Retinal pigment epithelial cell (primary cell): ENCODE results near the gene ROM1.
A peak's percentile ranks its signal among the peaks of the same experiment; 100 is the strongest.
"Not testable (repeated sequence)": the region's sequence is repeated elsewhere in the genome, so short reads cannot be mapped to it uniquely, and the experiment has no call there.

Experiments
- DNase-seq: peaks from one replicate; pipeline ENCODE4 v3.0.0-alpha.2; 2010; ENCODE audit warnings: low read depth
- H3K4me3 ChIP-seq: 2 replicates; pipeline ENCODE4 v1.5.1; 2011; ENCODE audit warnings: mild to moderate bottlenecking, low read length, control low read depth, moderate library complexity
- TF ChIP-seq, protein P1 (sequence below): conservative IDR thresholded peaks from 2 replicates; pipeline ENCODE4 v1.5.1; 2011; ENCODE audit warnings: low read depth, low read length, control low read depth, inconsistent platforms

ROM1 gene

DNA sequence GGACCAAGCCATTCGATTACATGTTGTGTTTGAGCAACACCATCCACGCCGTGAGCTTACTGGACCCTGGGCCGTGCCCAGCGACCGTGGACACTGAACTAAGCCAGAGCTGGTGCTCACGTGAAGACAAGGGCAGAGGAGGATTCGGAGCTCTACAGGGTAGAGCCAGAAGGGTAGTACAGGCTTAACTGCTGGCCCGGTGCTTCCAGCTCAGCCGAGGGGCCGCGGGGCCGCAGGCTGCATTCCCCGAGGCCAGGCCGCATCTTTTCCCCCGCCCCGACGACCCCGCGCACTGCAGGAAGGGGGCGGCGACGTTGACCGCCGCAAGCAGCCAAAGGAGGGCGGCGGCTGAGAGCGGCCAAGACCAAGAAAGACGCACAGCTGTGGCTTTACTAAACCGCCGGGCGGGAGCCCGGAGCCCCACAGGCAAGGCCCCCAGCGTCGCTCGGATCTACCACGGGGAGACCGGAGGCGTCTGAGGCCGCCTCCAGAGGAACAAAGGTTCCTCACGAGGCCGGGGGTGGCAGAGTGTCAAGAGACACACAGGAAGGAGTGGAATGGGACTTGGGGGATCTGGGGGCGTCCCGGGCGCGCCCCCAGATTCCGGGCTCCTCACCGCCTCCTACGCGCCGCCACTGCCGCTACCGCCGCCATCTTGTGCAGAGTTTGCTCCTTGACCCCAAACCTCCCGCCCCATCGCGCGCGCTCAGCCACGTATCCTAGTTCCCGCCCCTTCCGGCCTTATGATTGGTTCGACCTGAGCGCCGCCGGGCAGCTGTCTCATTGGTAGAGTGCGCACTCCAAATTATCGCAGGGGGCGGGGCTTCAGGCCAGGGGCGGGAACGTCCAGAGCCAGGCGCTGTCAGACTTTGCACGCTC is 33.1 kb downstream of the ROM1 start, which contains the start of gene GANAB:
GANAB (minus strand) TSS at position 668 of the 879 bp plus-strand sequence; CDS start at position 654, 14 bp downstream.
- TF ChIP-seq, protein P1, sequence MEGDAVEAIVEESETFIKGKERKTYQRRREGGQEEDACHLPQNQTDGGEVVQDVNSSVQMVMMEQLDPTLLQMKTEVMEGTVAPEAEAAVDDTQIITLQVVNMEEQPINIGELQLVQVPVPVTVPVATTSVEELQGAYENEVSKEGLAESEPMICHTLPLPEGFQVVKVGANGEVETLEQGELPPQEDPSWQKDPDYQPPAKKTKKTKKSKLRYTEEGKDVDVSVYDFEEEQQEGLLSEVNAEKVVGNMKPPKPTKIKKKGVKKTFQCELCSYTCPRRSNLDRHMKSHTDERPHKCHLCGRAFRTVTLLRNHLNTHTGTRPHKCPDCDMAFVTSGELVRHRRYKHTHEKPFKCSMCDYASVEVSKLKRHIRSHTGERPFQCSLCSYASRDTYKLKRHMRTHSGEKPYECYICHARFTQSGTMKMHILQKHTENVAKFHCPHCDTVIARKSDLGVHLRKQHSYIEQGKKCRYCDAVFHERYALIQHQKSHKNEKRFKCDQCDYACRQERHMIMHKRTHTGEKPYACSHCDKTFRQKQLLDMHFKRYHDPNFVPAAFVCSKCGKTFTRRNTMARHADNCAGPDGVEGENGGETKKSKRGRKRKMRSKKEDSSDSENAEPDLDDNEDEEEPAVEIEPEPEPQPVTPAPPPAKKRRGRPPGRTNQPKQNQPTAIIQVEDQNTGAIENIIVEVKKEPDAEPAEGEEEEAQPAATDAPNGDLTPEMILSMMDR, result no peak
- H3K4me3 ChIP-seq, result peak within 1 kb of the TSS; percentile 93
- DNase-seq, result peak; percentile 87

DNA sequence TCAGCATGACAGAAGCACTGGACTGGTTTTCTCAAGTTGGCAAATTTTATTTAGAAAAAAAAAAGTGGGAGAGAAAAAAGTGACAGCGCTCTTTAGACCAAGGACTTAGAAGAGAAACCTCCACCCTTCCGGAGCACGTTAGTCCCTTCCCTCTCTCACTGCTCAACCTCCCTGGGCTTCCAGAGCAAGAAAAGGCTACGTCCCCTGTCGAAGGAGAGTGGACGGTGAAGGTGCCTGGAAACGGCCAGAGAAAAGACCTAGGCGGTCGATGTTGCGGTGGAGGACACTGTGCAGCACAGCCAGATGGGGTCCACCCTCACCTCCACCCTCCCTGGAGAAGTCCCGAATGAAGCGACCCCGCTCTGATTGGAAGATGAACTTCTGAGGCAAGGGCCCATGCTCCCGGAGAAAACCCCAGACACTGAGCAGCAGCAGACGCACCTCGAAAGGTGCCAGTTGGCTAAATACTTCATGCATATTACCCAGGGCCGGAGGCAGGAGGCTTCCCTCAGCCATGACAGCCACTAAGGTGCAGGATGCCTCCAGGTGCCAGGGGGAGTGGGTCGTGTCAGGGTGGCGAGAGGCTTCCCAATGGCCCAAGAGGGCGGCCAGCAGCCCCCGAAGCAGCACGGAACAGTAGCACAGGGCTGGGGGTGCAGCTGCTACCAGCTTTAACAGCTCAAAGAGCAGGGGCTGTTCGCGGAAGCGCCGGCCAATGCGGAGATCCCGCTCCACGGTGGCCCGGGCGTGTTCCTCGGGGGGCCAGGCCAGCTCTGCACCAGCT is 34.0 kb downstream of the ROM1 start:
- H3K4me3 ChIP-seq, result peak overlapping the region; percentile 22
- no peak for DNase-seq
- TF ChIP-seq, protein P1, result no peak

DNA sequence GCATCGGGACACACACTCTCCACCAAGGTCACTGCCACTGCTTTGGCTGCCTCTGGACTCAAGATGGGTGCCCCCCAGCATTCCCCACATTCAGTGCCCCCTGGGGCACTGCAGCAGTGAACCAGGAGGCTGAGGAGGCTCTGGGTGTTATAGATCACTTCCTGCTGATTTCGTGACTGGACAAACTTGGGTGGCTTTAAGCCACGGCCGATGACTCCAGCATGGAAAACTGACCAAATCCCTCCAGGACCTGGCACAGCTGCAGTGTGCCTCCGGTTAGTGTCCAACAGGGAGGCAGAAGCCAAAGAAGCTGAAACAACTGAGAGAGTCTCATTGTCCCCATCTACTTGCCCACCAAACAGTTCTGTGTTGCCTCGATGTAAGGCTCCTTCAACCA is 34.5 kb downstream of the ROM1 start:
- TF ChIP-seq, protein P1, result no peak
- no peak for DNase-seq
- H3K4me3 ChIP-seq, result no peak overlapping the region

DNA sequence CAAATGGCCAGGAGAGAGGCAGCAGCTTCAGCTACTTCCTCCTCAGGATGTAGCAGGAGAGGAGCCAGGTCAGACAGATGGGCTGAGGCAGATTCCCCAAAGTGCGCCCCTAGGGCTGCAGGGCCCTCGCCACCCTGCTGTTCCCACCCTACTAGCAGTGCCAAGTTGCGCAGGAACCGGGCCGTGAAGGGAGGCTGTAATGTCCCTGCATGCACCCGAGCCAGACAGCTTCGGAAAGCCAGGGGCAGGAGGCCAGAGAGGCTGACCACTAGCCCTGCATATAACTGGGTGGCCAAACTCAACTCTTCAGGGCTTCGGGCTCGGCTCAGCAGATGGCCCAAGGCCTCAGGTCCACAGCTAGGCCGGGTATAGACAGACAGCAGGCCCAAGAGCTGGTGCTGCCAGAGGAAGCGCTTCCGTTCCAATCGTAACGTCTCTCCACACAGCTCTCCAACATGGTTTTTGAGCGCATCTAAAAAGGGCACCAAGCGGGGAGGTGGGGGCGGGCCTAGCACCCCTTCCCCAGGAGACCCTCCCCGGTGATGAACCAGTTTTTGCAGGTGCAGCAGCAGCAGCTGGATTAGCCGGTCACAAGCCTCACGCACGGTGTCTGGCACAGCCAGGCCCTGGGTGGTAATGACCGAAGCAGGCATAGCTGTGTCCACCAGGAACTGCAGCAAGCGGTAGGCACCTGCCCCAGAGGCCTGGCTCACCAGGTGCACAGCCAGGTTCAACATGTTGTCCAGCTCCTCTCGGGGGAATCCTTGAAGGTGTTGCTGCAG is 35.3 kb downstream of the ROM1 start:
- DNase-seq, result no peak
- TF ChIP-seq, protein P1, result no peak
- no peak overlapping the region for H3K4me3 ChIP-seq

DNA sequence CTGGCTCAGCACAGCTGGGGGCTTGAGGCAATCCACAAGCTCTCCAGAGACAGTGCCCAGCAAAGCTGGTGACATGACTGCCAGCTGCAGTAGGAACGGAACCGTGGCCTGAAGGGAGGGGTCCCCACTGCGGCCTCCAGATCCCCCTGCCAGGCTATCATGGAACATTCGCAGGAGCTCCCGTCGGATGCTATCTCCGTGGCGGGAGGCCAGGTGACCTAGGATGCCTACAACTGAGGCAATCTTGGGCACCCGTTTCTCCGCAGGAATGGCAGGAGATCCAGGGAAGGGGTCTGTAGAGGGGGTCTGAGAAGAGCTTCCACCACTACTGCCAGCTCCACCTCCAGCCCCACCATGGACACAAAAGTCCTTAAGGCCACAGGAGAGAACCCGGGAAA is 35.9 kb downstream of the ROM1 start:
- DNase-seq, result no peak
- no peak overlapping the region for H3K4me3 ChIP-seq
- TF ChIP-seq, protein P1, result no peak

DNA sequence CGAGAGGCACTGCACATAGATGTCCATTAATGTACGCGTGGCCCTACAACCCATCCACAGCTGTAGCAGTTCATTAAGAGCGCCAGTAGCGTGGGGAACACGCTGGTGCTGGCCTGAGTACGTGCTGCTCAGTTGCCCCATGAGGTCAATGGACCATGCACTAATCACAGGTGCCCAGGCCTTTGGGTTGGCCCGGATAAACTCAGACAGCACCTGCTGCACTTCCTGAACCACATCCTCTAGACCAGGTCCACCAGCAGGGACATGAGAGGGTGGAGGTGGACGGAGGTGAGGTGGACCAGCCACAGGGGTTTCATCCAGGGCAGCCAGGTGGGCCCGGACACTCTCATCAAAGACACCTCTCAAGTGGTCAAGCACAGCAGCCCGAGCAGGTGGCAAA is 36.4 kb downstream of the ROM1 start:
- no peak for DNase-seq
- H3K4me3 ChIP-seq, result no peak overlapping the region
- TF ChIP-seq, protein P1, result no peak

DNA sequence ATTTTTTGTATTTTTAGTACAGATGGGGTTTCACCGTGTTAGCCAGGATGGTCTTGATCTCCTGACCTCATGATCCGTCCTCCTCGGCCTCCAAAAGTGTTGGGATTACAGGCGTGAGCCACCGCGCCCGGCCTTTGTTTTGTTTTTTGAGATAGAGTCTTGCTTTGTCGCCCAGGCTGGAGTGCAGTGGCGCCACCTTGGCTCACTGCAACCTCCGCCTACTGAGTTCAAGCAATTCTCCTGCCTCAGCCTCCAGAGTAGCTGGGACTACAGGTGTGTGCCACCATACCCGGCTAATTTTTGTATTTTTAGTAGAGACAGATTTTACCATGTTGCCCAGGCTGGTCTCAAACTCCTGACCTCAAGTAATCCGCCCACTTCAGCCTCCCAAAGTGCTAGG is 37.2 kb downstream of the ROM1 start:
- H3K4me3 ChIP-seq, DNase-seq: not testable (repeated sequence)
